Measurements from ENCODE around the gene ROR2.
A peak's percentile ranks its signal among the peaks of the same experiment; 100 is the strongest.

The ROR2 gene

GRCh38 chr9:91948597-91949391 is 1.2 kb downstream of the ROR2 start:
- H3K4me3 ChIP-seq (ENCODE audit: low read depth, low read length) = peak overlapping the region; percentile 63

GRCh38 chr9:91948101-91948596 is 1.9 kb downstream of the ROR2 start:
- peak overlapping the region; percentile 63 for H3K4me3 ChIP-seq (ENCODE audit: low read depth, low read length)

DNA sequence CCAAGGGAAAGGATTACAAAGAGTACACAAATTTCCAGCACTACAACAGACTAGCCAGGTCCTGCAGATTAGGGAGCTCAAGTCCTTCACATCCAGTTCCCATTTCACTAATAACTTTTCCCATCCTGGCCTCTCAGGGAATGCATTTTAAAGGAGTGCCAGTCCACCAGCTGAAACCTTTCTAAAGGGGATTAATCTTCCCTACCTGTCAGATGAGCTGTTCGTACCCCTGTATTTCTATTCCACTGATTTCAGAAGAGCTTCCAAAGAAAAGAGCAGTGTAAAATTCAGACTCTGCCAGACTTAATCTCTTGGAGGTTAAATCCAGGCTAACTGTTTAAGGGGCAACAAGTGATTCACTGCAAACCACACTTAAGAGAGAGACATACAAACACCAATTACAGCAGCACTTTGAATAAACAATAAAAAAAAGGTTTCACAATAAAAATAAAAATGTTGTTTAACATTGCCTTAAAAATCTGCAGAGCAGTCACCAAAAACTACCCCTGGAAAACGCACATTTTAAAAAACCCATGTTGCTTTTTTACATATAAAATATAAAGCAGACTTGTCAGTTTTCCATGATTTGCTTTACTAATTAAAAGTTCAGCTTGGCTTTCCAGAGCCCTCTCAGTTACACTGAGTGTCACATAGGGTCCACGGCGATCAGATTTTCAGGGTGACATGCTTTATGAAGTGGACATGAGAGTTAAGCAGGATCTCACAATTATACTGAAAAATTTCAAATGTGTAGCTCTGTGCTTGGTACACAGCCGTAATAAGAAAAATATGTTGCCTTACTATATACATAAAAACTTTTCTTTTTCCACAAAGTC is 3.2 kb downstream of the ROR2 start:
- H3K4me3 ChIP-seq (ENCODE audit: low read depth, low read length) = no peak overlapping the region

DNA sequence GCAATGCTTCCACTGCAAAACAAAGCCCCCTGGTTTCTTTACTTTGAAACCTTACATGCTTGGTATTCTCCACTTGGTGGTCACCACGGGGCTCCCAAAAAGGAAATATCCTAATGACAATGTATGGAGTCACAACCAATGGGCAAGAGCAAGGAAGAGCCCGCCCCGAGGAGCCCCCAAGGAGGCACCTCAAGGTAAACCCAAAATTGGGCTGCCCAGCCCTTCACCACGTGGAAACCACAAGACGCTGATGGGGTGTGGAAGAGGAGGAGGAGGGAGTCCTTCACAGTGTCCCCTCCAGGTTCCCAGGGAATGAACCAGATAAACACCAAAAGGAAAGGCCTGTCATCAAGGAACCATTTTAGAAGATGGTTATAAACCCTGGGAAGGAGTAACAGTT is 3.8 kb downstream of the ROR2 start:
- H3K4me3 ChIP-seq (ENCODE audit: low read depth, low read length) = no peak overlapping the region

DNA sequence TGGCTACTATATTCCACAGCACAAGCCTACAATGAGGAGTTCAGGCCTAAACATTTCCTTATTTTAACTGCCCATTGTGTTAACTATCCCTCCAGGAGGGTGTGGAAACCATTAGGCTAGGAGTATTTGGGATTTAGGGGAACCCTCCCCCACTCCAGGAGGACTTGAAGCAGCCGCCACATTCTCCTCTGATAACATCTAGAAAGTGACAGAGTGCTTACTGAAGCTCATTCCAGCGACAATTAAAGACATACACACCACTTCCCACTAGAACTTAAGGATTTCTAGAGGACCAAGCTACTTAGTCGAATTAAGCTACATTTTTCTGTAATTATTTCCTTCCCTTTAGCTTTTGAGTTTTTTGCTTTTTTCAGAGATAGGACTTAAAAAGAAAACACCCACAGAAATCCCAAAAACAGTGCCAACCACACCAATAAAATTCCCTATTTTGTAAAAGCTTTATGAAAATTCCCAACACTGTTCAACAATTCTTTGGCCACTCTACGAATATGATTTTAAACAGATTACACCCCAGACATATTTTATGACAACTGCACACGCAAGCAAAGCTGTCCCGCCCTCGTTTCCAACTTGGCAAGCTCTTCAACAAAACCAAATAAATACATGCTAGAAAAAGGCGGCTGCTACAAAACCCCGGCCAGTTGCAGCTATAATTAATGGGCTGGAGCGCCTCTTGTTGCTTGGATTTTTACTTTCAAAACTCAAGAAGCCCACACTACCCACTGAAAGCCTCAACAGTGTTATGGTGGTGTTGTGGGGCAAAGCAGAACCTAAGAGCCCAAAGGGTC is 4.5 kb downstream of the ROR2 start:
- H3K4me3 ChIP-seq (ENCODE audit: low read depth, low read length) = no peak overlapping the region

GRCh38 chr9:91944711-91945110 is 5.3 kb downstream of the ROR2 start:
- no peak overlapping the region for H3K4me3 ChIP-seq (ENCODE audit: low read depth, low read length)

GRCh38 chr9:91943478-91944470 is 6.3 kb downstream of the ROR2 start:
- no peak overlapping the region for H3K4me3 ChIP-seq (ENCODE audit: low read depth, low read length)

- no peak overlapping the region for H3K4me3 ChIP-seq (ENCODE audit: low read depth, low read length)
Measured at GRCh38 chr9:91942201-91942600, 7.8 kb downstream of the ROR2 start.

- H3K4me3 ChIP-seq (ENCODE audit: low read depth, low read length) = no peak overlapping the region
Measured at GRCh38 chr9:91939978-91940377, 10.1 kb downstream of the ROR2 start.

GRCh38 chr9:91937727-91938126 is 12.3 kb downstream of the ROR2 start:
- no peak overlapping the region for H3K4me3 ChIP-seq (ENCODE audit: low read depth, low read length)

- H3K4me3 ChIP-seq (ENCODE audit: low read depth, low read length) = no peak overlapping the region
Measured at GRCh38 chr9:91937056-91937455, 13.0 kb downstream of the ROR2 start.

DNA sequence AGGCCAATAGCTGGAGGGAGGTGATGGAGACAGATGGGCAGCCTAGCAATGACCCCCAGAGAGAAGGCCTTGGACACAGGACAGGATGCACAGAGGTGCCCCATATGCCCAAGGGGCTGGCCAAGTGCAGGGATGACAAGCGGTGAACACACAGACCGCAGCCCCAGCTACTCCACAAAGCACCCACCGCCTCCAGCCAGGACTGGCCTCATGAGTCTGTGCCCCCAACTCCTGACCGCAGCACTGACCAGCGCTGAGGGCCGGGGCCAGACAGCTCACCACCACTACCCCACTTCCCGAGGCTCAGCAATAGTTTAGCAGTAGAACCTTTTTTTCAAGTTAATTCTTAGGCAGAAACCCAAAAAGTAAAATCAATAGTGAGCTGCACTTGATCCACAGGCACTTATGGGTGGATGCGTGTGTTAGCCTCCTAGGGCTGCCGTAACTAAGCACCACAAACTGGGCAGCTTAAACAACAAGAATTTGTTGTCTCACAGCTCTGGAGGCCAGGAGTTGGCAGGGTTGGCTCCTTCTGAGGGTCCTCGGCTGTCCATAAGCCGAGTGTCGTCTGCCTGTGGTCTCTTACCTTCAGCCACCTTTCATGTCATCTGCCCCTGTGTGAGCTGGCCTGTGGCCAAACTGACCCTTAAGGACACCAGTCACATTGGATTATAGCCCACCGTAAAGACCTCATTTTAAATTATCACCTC is 14.1 kb downstream of the ROR2 start:
- H3K4me3 ChIP-seq (ENCODE audit: low read depth, low read length) = no peak overlapping the region

- no peak overlapping the region for H3K4me3 ChIP-seq (ENCODE audit: low read depth, low read length)
Measured at GRCh38 chr9:91935066-91935749, 14.8 kb downstream of the ROR2 start.

- H3K4me3 ChIP-seq (ENCODE audit: low read depth, low read length) = no peak overlapping the region
Measured at GRCh38 chr9:91934654-91935053, 15.4 kb downstream of the ROR2 start.

DNA sequence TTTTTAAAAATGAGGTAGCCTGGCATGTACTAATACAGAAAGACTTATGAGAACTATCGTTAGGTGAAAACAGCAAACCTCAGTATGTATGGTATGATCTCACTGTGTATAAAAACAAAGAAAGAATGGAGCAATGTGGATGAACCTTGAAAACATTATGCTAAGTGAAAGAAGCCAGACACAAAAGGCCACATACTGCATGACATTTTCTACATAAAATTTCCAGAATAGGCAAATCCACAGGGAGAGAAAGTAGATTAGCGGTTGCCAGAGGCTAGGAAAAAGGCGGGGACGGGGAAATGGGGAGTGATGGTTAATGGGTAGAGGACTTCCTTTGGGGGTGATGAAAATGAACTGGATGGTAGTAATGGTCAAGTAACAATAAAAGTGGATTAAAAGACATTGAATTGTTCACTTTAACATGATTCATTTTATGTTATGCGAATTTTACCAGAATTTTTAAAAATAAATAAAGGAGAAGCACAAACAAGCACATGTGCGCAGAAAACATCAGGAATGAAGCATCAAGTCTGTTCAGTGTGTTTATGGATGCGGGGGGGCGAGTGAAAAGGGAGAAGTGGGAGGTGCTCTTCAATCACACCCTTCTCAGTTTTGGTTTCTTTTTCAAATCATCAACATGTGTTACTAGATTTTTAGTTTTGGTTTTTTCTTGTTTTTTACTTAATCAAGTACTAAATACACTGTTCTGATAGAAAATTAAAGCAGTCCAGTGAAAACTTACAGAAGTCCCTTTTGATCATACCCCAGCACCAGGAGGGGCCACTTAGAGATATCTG is 16.3 kb downstream of the ROR2 start:
- no peak overlapping the region for H3K4me3 ChIP-seq (ENCODE audit: low read depth, low read length)

DNA sequence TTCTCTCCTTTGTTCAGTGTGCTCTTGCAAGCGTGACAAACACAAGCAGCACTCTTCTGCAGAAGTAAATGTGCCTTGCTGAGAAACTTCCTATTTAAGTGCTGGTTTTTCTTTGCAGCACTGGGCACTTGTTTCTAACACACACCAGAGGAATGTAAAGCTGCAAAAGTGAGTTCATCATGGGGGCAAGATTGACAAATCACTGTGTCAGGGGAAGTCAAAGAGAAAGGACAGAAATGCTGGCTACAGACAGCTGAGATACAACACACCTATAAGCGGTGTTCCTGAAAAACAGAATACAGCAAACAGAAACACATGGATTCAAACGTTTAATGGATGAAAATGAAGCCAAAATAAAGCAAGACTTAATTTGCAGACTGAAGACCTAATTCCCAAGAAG is 19.6 kb downstream of the ROR2 start:
- no peak overlapping the region for H3K4me3 ChIP-seq (ENCODE audit: low read depth, low read length)

- H3K4me3 ChIP-seq (ENCODE audit: low read depth, low read length) = no peak overlapping the region
Measured at GRCh38 chr9:91929331-91929730, 20.7 kb downstream of the ROR2 start.

GRCh38 chr9:91927922-91928510 is 22.0 kb downstream of the ROR2 start:
- no peak overlapping the region for H3K4me3 ChIP-seq (ENCODE audit: low read depth, low read length)
